ENCODE results near the gene DLG5.

Gene DLG5

GRCh38 chr10:77971804-77972144 lies 45.2 kb upstream of the DLG5 start:
- no peak for TF ChIP-seq CTCF (conservative IDR thresholded peaks at IDR 0.05; ENCODE audit: low read depth, low read length)
- DNase-seq (ENCODE audit: low read depth): no peak
- H3K4me3 ChIP-seq (ENCODE audit: low read depth, low read length): no peak overlapping the region

- DNase-seq (ENCODE audit: low read depth): peak; percentile 94
- no peak overlapping the region for H3K4me3 ChIP-seq (ENCODE audit: low read depth, low read length)
Observed at GRCh38 chr10:77970869-77971803, 44.6 kb upstream of the DLG5 start.

GRCh38 chr10:77969114-77969513 lies 42.6 kb upstream of the DLG5 start:
- no peak for DNase-seq (ENCODE audit: low read depth)
- TF ChIP-seq CTCF (conservative IDR thresholded peaks at IDR 0.05; ENCODE audit: low read depth, low read length): no peak
- no peak overlapping the region for H3K4me3 ChIP-seq (ENCODE audit: low read depth, low read length)

More at GRCh38 chr10:77970869-77971803, 44.6 kb upstream of the DLG5 start:
- TF ChIP-seq CTCF (conservative IDR thresholded peaks at IDR 0.05; ENCODE audit: low read depth, low read length): no peak

GRCh38 chr10:77967611-77968022 lies 41.1 kb upstream of the DLG5 start:
- DNase-seq (ENCODE audit: low read depth): no peak
- TF ChIP-seq CTCF (conservative IDR thresholded peaks at IDR 0.05; ENCODE audit: low read depth, low read length): no peak
- no peak overlapping the region for H3K4me3 ChIP-seq (ENCODE audit: low read depth, low read length)

GRCh38 chr10:77965294-77965693 lies 38.7 kb upstream of the DLG5 start:
- TF ChIP-seq CTCF (conservative IDR thresholded peaks at IDR 0.05; ENCODE audit: low read depth, low read length): no peak
- no peak overlapping the region for H3K4me3 ChIP-seq (ENCODE audit: low read depth, low read length)
- peak; percentile 58 for DNase-seq (ENCODE audit: low read depth)

GRCh38 chr10:77964811-77965210 lies 38.3 kb upstream of the DLG5 start:
- TF ChIP-seq CTCF (conservative IDR thresholded peaks at IDR 0.05; ENCODE audit: low read depth, low read length): no peak
- H3K4me3 ChIP-seq (ENCODE audit: low read depth, low read length): no peak overlapping the region

GRCh38 chr10:77963901-77964300 lies 37.3 kb upstream of the DLG5 start:
- no peak overlapping the region for H3K4me3 ChIP-seq (ENCODE audit: low read depth, low read length)
- no peak for TF ChIP-seq CTCF (conservative IDR thresholded peaks at IDR 0.05; ENCODE audit: low read depth, low read length)
- DNase-seq (ENCODE audit: low read depth): no peak

More at GRCh38 chr10:77964811-77965210, 38.3 kb upstream of the DLG5 start:
- no peak for DNase-seq (ENCODE audit: low read depth)

All from choroid plexus epithelial cell (primary cell).